NCI-H1092 (cell line): ENCODE results near the gene STK36.

ENCODE experiments used
- DNase-seq: peaks from one replicate; lab custom pipeline; 2025; lab: John Stamatoyannopoulos, UW

The STK36 gene

DNA sequence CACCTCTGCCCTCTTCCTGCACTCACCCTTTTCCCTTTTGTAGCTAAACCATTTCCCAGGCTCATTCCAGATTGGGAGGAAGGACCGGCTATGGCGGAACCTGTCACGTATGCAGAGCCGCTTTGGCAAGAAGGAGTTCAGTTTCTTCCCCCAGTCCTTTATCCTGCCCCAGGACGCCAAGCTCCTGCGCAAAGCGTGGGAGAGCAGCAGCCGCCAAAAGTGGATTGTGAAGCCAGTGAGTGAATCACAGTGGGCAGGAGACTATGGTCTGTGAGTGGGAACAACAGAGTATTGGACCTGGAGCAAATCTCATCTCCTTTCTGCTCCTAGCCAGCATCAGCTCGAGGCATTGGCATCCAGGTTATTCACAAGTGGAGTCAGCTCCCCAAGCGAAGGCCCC lies 75.1 kb downstream of the STK36 start:
- DNase-seq, result no peak

DNA sequence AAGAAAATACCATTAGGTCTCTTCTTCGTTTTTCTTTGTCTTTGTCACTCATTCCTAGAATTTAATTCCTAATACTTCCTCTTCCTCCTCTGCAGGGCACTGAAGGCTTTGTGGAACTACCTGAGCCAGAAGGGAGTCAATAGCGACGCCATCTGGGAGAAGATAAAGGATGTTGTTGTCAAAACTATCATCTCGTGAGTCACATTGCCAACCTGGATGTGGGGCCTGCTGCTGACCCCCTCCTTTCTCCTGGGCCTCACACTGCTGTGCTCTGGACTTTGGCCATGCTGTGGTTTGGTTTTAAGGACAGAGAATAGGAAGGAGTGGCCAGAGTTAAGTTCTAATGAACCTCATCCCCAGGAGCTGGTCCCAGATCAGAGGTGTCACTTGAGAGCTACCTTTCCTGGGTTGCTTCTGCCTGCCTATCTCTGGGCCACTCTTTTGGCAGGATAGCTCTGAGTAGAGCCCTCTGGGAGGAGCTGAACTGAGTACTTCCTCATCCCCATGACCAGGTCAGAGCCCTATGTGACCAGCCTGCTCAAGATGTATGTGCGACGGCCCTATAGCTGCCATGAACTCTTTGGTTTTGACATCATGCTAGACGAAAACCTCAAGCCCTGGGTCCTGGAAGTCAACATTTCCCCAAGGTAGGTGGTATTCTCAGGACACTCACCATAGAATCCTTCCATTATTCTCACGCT lies 77.0 kb downstream of the STK36 start:
- no peak for DNase-seq
